NCI-H226 (cell line): ENCODE results near the gene SH3RF1.
"Not testable (repeated sequence)": the region's sequence is repeated elsewhere in the genome, so short reads cannot be mapped to it uniquely, and the experiment has no call there.

Experiments used
- DNase-seq: peaks from one replicate; pipeline ENCODE4 v3.0.0-alpha.2; 2015

SH3RF1 gene

GRCh38 chr4:169270810-169271691 is at the start of gene SH3RF1:
SH3RF1 (minus strand) TSS chr4:169270956; CDS start chr4:169269212, 1,744 bp downstream.
- peak; percentile 85 for DNase-seq

DNA sequence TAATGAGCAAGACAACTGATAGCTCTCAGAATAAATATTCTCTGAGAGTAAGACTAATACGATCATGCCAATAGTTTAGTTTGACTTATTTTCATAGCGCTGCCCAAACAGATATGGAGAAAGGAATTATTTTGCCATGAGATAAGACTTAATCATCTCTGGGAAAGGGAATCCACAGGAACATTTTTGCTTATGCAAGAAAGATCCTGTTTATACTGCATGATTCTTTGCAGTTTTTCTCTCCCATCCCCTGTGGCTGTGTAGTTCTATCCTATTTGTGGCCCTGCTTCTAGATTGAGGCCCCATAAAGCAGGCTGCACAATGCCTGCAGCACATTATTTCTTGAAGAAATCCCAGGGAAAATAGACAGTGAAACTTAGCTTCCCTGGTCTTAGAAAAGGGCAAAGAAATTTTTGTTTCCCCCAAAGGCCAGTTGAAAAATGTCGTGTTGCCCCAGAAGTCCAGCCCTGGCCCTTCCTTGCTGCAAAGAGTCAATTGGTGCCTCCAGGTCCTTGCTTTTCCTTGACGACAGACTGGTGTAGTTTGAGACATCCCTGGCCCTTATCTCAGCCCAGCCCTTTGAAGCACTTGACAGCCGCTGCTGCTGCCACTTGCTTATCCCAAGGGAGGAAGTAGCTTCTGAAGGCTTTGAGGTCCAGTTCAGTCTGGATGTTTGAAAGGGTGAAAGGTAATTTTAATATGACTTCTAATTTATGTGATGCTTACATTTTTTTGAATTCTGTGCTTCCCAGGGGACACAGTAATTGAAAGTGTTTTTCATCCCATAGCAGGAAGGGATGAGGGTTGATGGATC is 45.0 kb upstream of the SH3RF1 start:
- DNase-seq, result peak; percentile 68

- peak; percentile 48 for DNase-seq
Observed at GRCh38 chr4:169314906-169315305, 44.1 kb upstream of the SH3RF1 start.

DNA sequence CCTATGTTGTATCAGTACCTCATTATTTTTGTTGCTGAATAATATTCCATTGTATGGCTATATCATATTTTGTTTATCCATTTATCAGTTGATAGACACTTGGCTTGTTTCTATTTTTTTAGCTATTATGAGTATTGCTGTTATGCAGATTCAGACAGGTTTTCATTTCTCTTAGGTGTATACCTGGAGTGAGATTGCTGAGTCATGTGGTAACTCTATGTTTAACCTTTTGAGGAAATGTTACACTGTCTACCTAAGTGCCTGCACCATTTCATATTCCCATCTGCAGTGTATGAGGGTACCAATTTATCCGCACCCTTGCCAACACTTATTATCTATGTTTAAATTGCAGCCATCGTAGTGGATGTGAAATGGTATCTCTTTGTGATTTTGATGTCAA is 43.0 kb upstream of the SH3RF1 start:
- no peak for DNase-seq

- no peak for DNase-seq
Observed at GRCh38 chr4:169312690-169313422, 42.1 kb upstream of the SH3RF1 start.

- DNase-seq, result peak; percentile 37
Observed at GRCh38 chr4:169311643-169312365, 41.0 kb upstream of the SH3RF1 start.

GRCh38 chr4:169309326-169309967 is 38.7 kb upstream of the SH3RF1 start:
- no peak for DNase-seq

GRCh38 chr4:169307576-169307975 is 36.8 kb upstream of the SH3RF1 start:
- no peak for DNase-seq

- no peak for DNase-seq
Observed at GRCh38 chr4:169305651-169306050, 34.9 kb upstream of the SH3RF1 start.

- DNase-seq, result no peak
Observed at GRCh38 chr4:169305173-169305572, 34.4 kb upstream of the SH3RF1 start.

DNA sequence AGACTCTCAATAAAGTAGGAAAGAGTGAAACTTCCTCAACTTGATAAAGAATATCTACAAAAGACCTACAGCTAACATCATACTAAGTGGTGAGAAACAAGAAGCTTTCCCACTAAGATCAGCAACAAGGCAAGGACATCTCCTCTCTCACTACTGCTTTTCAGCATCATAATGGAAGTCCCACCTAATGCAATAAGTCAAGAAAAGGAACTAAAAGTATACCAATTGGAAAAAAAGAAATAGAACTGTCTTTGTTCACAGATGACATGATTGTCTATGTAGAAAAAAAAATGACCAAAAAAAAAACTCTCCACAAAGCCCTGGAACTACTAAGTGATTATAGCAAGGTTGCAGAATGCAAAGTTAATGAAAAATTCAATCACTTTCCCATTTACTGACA is 25.1 kb upstream of the SH3RF1 start:
- DNase-seq, result no peak

GRCh38 chr4:169293343-169294176 is 22.8 kb upstream of the SH3RF1 start:
- no peak for DNase-seq

- DNase-seq, result not testable (repeated sequence)
Observed at GRCh38 chr4:169287983-169288382, 17.2 kb upstream of the SH3RF1 start.

GRCh38 chr4:169286562-169287301 is 16.0 kb upstream of the SH3RF1 start:
- DNase-seq, result peak; percentile 1

GRCh38 chr4:169283114-169283509 is 12.4 kb upstream of the SH3RF1 start:
- DNase-seq, result peak; percentile 90

- no peak for DNase-seq
Observed at GRCh38 chr4:169282429-169283113, 11.8 kb upstream of the SH3RF1 start.

- DNase-seq, result no peak
Observed at GRCh38 chr4:169279108-169279507, 8.4 kb upstream of the SH3RF1 start.

- DNase-seq, result no peak
Observed at GRCh38 chr4:169278624-169279023, 7.9 kb upstream of the SH3RF1 start.

GRCh38 chr4:169277838-169278237 is 7.1 kb upstream of the SH3RF1 start:
- DNase-seq, result not testable (repeated sequence)

- no peak for DNase-seq
Observed at GRCh38 chr4:169275180-169275579, 4.4 kb upstream of the SH3RF1 start.
